Mesothelial cell of epicardium (in vitro differentiated cells): Measurements from ENCODE around the gene CLEC18C. TPM values are rescaled to one million over a fixed set of nuclear protein-coding genes. Genes with fewer than 3 reads are reported as not detected.
"Not testable (repeated sequence)": the region's sequence is repeated elsewhere in the genome, so short reads cannot be mapped to it uniquely, and the experiment has no call there.

Experiments
- DNase-seq, 2 experiments: peaks; one replicate each; pipeline ENCODE4 v3.0.0; 2021; ENCODE audit warnings: low spot score in 2 of 2; ENCODE audit not compliant: unreplicated experiment in 2 of 2
- H3K27ac Mint-ChIP-seq: 2 replicates; pipeline ENCODE4 v1.8.0; 2021; ENCODE audit warnings: mixed read lengths
- H3K27me3 Mint-ChIP-seq: 2 replicates; pipeline ENCODE4 v1.8.0; 2021; ENCODE audit warnings: low read depth, mixed read lengths
- H3K36me3 Mint-ChIP-seq: 2 replicates; pipeline ENCODE4 v1.8.0; 2021; ENCODE audit warnings: mixed read lengths
- H3K4me1 Mint-ChIP-seq: 2 replicates; pipeline ENCODE4 v1.8.0; 2021; ENCODE audit warnings: mixed read lengths
- H3K4me3 Mint-ChIP-seq: 2 replicates; pipeline ENCODE4 v1.8.0; 2021; ENCODE audit warnings: mild to moderate bottlenecking, moderate library complexity, mixed read lengths
- H3K9me3 Mint-ChIP-seq: 2 replicates; pipeline ENCODE4 v1.8.0; 2021; ENCODE audit warnings: mixed read lengths
- total RNA-seq: library from RNA; stranded (reverse); gene quantifications from 3 replicates; pipeline ENCODE4 v1.2.1, GENCODE V29; 2021
- TF ChIP-seq, protein P1 (sequence below): fragments of 200-600 bp; sonication (generic); IDR thresholded peaks from one replicate; pipeline ENCODE4 v1.5.0; 2021; ENCODE audit warnings: antibody characterized with exemption; ENCODE audit not compliant: unreplicated experiment

CLEC18C gene
- total RNA-seq, 1 donor from 2014 or later: not detected

DNA sequence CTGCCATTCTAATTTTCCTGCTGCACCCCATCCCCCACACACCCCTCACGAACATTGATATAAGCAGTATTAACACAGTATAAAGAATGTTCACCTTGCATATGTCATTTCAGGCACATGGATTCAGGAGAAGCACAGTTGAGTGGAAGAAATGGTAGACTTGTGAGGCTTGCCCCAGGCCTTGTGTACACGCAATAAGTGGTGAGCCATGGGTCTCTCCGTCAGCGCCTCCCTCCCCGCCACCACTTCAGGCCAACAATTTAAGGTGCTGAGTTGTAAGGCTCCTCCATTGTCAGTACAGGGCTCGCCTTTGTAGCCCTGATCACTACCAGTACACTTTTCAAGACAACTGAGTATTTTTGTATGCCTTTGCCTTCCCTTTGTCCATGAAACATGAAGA, 12.2 kb upstream of the CLEC18C start:
- Mint-ChIP-seq H3K4me3 (no peak overlapping the region), H3K4me1 (peaks cover 1% of the 10 kb centered on the region), H3K27me3 (no peaks in the 10 kb centered on the region), H3K36me3 (peaks cover 21% of the 10 kb centered on the region), H3K9me3 (no peaks in the 10 kb centered on the region), H3K27ac (no peak overlapping the region)
- TF ChIP-seq, protein P1, sequence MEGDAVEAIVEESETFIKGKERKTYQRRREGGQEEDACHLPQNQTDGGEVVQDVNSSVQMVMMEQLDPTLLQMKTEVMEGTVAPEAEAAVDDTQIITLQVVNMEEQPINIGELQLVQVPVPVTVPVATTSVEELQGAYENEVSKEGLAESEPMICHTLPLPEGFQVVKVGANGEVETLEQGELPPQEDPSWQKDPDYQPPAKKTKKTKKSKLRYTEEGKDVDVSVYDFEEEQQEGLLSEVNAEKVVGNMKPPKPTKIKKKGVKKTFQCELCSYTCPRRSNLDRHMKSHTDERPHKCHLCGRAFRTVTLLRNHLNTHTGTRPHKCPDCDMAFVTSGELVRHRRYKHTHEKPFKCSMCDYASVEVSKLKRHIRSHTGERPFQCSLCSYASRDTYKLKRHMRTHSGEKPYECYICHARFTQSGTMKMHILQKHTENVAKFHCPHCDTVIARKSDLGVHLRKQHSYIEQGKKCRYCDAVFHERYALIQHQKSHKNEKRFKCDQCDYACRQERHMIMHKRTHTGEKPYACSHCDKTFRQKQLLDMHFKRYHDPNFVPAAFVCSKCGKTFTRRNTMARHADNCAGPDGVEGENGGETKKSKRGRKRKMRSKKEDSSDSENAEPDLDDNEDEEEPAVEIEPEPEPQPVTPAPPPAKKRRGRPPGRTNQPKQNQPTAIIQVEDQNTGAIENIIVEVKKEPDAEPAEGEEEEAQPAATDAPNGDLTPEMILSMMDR: no peak
- DNase-seq: no peak

DNA sequence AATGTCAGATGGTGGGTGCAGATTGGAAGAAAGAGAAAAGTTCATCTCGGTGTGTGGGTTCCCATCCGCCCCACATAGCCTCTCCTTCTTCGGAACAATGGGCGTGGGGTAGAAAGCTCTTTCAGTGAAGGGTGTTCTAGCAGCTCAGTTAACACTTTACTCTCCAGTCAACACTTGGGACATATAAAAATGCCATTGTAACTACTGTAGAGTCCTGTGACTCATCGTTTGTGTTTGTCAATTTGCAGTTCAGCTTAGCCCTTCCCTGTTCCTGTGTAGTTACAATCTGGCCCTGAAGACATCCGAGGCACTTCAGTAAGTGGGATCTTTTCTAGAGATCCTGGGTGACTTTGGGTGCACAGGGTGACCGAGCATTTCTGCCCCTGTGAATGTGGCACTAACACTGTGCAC, 11.5 kb upstream of the CLEC18C start:
- H3K4me3 Mint-ChIP-seq: no peak overlapping the region
- H3K27me3 Mint-ChIP-seq: no peaks in the 10 kb centered on the region
- TF ChIP-seq, protein P1: no peak
- DNase-seq: no peak
- H3K4me1 Mint-ChIP-seq: peaks cover 1% of the 10 kb centered on the region
- no peak overlapping the region for H3K27ac Mint-ChIP-seq
- H3K36me3 Mint-ChIP-seq: peaks cover 14% of the 10 kb centered on the region
- no peaks in the 10 kb centered on the region for H3K9me3 Mint-ChIP-seq

DNA sequence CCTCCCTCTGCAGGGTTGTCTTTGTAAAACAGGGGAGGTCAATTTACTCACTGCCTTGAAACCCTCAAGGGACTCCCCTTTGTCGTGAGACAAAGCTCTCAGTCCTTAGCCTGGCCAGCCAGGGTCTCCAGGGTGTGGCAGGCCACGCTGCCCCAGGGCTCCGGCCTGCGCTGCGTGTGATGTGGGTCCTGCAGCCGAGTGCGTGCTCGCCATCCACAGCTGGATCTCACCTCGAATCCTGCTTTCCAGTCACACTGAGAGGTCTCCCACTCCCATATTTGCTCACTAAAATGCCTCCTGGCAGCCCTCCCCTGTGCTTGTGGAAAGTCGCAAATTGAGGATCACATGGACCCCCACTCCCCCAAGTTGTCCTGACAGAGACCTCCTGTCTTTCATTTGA, 10.0 kb upstream of the CLEC18C start:
- TF ChIP-seq, protein P1: no peak
- H3K27me3 Mint-ChIP-seq: no peaks in the 10 kb centered on the region
- no peak overlapping the region for H3K4me3 Mint-ChIP-seq
- H3K9me3 Mint-ChIP-seq: no peaks in the 10 kb centered on the region
- peaks cover 1% of the 10 kb centered on the region for H3K4me1 Mint-ChIP-seq
- H3K36me3 Mint-ChIP-seq: peaks cover 10% of the 10 kb centered on the region
- no peak for DNase-seq
- no peak overlapping the region for H3K27ac Mint-ChIP-seq

DNA sequence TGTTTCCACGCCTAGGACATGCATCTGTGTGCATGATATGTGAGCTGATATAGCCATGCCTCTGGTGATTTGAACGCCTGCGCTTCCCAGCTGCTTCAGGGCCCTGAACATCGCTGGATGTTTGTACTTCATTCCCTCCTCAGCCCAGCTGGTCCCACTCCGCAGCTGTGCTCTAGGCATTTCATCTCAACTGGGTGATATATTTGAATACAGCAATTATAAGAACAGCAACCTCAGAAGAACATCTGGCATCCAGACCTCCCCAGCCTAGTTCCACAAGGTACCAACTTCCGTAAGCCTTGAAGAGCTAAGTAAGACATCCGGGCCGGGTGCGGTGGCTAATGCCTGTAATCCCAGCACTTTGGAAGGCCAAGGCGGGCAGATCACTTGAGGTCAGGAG, 6.9 kb upstream of the CLEC18C start:
- not testable (repeated sequence) for H3K36me3 Mint-ChIP-seq, H3K9me3 Mint-ChIP-seq, H3K4me1 Mint-ChIP-seq, H3K27me3 Mint-ChIP-seq, DNase-seq, H3K4me3 Mint-ChIP-seq
- peak overlapping the region; percentile 21 for H3K27ac Mint-ChIP-seq

DNA sequence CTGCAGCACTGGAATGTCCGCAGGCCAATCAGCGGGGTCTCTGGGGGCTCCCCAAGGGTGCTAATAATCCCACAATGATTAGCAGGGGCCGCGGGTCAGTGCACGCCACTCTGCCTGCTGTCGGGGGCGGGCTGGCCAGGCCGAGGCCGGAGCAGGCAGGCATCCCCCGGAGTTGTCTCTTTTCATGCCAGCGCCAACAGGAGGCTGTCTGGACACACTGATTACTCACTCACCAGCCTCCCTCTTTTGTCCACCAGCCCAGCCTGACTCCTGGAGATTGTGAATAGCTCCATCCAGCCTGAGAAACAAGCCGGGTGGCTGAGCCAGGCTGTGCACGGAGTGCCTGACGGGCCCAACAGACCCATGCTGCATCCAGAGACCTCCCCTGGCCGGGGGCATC, 329 bp downstream of the CLEC18C start:
- not testable (repeated sequence) for H3K36me3 Mint-ChIP-seq, H3K4me3 Mint-ChIP-seq, DNase-seq, H3K9me3 Mint-ChIP-seq, H3K27me3 Mint-ChIP-seq, H3K4me1 Mint-ChIP-seq, H3K27ac Mint-ChIP-seq

DNA sequence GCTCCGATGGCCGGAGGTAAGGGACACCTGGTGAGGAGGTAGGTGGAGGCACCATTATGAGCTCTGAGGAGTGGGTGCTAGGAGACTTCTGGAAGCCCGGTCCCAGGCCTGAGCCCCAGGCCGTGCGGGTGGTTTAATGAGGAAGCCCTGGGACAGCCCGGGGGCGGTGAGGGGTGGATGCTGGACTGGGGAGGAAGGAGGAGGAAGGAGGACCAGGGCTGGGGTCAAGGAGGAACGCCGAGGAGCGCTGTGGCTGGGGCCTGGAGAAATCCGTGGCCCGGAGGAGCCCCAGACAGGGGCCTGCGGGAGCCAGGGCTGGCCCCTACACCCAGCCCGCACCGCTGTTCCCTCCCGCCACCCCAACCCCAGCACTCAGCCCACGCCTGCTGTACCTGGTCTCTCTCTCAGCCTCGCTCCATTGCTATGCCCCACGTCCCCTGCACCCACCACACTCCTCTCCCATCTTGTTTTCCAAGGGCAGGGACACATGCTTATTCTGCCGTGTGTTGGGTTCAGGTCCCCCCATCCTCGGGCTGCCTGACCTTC, 873 bp downstream of the CLEC18C start:
- not testable (repeated sequence) for H3K9me3 Mint-ChIP-seq, H3K36me3 Mint-ChIP-seq, H3K4me1 Mint-ChIP-seq, H3K27me3 Mint-ChIP-seq, DNase-seq, H3K4me3 Mint-ChIP-seq, H3K27ac Mint-ChIP-seq

DNA sequence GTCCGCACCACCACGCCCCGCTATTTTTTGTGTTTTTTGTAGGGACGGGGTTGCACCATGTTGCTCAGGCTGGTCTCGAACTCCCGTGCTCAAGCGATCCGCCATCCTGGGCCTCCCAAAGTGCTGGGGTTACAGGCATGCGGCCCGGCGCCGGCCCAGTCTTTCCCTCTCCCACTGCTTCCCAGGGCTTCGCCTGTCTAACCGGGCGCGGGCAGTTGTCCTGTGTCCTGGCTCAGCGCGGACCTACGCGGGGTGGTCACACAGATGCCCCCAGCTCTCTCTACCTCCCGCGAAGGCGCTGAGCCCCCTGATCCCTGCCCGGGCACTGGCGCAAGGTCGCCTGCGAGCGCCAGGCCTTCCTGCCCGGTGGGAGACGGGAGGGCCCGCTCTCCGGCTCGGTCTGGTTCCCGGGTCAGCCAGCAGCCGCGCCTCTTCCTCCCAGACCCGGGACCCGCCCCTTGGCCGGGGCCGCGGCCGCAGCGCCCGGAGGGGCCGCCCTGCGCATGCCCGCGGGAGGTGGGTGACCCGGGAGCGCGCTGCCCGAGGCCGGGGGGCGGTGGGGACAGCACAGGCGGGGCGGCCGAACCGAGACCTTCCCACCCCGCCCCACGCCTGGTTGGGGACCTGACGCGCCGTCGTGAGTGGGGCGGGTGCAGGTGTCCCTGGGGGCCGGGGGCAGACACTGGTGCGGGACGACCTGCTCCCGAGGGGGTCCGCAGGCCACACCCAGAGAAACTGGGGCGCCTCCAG, 14.4 kb downstream of the CLEC18C start:
- not testable (repeated sequence) for H3K27me3 Mint-ChIP-seq, H3K4me1 Mint-ChIP-seq, H3K27ac Mint-ChIP-seq, DNase-seq, H3K36me3 Mint-ChIP-seq, H3K9me3 Mint-ChIP-seq
- peak overlapping the region; percentile 42 for H3K4me3 Mint-ChIP-seq

DNA sequence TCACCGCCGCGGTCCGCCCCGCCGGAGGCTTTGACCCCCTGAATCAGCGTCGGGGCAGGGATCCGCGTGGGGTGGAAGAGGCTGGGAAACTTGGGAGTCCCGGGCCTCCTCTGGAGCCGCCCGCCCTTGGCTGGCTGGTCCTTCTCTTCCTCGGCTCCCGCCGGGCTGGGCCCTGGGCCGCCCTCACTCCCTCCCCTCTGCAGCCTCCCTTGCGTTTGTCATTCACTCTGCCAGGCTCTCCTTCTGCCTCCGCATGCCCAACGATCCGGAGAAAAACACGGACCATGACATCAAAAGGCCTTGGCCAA, 15.0 kb downstream of the CLEC18C start:
- not testable (repeated sequence) for H3K4me3 Mint-ChIP-seq, H3K36me3 Mint-ChIP-seq, H3K4me1 Mint-ChIP-seq, H3K27me3 Mint-ChIP-seq, H3K27ac Mint-ChIP-seq, DNase-seq, H3K9me3 Mint-ChIP-seq

DNA sequence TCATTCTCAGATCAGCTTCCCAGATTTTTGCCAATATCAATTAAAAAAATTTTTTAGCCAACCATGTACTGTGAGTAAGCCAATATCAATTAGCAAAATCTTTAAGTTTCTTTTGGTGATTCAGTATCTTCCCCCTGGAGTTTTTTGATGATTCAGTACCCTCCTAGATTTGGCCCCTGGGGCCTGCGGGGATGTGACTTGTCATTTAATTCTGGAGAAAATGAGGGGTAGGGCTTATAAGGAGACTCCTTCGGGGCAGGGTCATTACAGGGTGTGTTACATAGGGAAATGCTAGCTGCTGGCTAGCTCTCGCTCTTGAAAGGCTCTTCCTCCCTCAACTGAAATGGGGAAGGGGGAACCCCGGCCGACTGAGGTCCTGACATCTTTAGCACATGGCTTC, 17.0 kb downstream of the CLEC18C start:
- H3K27me3 Mint-ChIP-seq, H3K4me1 Mint-ChIP-seq, H3K27ac Mint-ChIP-seq, DNase-seq, H3K36me3 Mint-ChIP-seq, H3K9me3 Mint-ChIP-seq, H3K4me3 Mint-ChIP-seq: not testable (repeated sequence)

DNA sequence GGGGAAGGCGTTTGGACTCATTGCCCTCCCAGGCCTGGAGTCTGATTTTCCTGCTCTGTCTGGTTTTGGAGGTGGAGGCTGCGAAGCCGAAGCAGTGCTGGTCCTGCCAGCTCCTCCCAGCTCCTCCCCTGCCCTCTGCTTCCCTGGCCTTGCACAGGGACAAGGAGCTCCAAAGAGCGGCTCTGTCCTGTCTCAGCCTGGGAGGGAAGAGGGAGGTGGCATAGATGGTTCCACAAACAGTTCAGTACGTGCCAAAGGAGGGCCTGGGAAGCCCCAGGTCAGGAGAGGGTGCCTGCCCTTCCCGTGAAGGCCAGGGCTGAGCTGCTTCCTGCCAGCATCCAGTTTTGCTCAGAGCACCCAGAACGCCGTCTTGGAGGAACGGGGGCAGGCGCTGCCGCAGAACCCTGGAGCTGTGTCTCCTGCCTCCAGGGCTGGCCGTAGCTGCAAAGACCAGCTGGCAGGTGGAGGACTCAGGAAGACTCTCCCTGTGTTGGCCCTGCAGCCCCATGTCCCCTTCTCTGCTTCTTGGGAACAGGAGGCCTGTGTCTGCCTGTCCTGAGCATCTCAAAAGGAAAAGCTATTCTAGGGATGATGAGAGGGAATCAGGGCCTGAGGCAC, 23.2 kb downstream of the CLEC18C start:
- H3K4me1 Mint-ChIP-seq, DNase-seq, H3K9me3 Mint-ChIP-seq, H3K27me3 Mint-ChIP-seq, H3K4me3 Mint-ChIP-seq, H3K36me3 Mint-ChIP-seq: not testable (repeated sequence)
- H3K27ac Mint-ChIP-seq: peak overlapping the region; percentile 39

DNA sequence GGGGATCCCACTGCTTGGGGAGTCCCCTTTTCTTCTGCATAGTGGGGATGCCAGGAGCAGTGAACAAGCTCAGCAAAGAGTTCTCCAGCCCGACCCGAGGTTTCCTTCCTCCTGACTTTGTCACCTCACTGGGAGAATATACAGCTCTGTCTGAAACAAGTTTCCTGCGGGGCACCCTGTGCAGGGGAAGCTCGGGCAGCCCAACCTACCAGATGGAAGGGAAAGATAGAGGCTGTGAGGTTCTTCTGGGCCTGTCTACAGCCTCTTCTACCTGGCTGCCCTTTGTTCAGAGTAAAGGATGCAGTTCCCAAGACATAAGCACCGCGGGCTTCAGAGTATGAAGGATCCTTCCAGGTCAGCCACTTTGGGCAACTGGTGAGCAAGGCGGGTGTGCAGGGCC, 24.0 kb downstream of the CLEC18C start:
- not testable (repeated sequence) for H3K9me3 Mint-ChIP-seq, H3K4me1 Mint-ChIP-seq, H3K4me3 Mint-ChIP-seq, DNase-seq, H3K27me3 Mint-ChIP-seq, H3K36me3 Mint-ChIP-seq, H3K27ac Mint-ChIP-seq
